Mucosa of gallbladder (tissue), 1 donor: ENCODE measurements around the gene FANCI. TPM values are rescaled to one million over a fixed set of nuclear protein-coding genes. Genes with fewer than 3 reads are reported as not detected.
A peak's percentile ranks its signal among the peaks of the same experiment; 100 is the strongest.

Experiments
- DNase-seq: peaks from one replicate; pipeline ENCODE4 v3.0.0-alpha.2; 2020; ENCODE audit warnings: low spot score
- total RNA-seq: library from RNA; stranded (reverse); gene quantifications from one replicate; pipeline ENCODE4 v1.2.1, GENCODE V29; 2021
- donor health status: DM: no; HTN: no; CAD: no.

The FANCI gene
- 6.2 TPM for total RNA-seq

GRCh38 chr15:89243691-89244573 is at the start of gene FANCI:
TSS of gene FANCI (plus strand) at chr15:89243979. CDS start at chr15:89247648, 3,669 bp downstream.
- DNase-seq = peak; percentile 97

GRCh38 chr15:89194608-89195007 is 49.2 kb upstream of the FANCI start:
- DNase-seq = no peak

DNA sequence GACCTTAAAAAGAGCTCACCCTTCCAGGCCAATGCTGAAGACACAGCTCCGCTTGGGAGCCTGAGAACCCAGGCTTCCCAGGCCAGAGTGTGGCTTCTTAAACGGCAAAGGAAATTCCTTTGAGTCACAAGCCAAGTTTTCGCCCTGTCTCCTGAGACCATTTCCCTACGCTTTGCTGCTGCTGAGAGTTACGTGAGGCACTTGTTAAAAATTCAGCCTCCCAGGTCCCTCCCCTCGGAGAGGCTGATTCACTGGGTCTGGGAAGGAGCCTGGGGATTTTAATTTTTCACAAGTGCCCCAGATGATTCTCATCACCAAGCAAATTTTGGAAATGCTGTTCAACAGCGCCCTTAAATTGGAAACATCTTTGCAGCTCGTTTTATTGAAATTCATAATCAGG is 47.9 kb upstream of the FANCI start:
- DNase-seq = no peak

- no peak for DNase-seq
These were observed 47.5 kb upstream of the FANCI start for GRCh38 chr15:89196241-89196640.

- DNase-seq = no peak
These were observed 46.8 kb upstream of the FANCI start for GRCh38 chr15:89196994-89197393.

- DNase-seq = no peak
These were observed 46.2 kb upstream of the FANCI start for GRCh38 chr15:89197503-89197971.

- DNase-seq = no peak
These were observed 45.6 kb upstream of the FANCI start for GRCh38 chr15:89198196-89198595.

DNA sequence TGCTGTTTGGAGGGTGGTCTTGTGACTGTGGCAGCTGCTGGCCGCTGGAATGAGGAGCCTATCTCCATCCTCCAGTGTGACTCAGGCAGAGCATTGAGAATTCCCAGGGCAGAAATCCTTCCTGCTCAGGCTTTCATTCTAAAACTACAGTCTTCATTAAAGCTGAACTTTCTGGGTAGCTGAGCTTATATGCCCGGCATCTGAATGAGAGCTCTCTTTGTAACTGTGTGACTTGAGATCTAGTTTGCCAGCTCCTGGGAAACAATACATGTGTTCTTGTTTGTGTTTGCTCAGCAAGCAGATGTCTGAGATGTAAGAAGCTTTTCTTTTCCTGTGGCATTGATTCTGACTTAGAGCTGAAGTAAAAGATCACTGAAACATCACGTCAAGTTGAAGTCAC is 44.8 kb upstream of the FANCI start:
- DNase-seq = no peak

DNA sequence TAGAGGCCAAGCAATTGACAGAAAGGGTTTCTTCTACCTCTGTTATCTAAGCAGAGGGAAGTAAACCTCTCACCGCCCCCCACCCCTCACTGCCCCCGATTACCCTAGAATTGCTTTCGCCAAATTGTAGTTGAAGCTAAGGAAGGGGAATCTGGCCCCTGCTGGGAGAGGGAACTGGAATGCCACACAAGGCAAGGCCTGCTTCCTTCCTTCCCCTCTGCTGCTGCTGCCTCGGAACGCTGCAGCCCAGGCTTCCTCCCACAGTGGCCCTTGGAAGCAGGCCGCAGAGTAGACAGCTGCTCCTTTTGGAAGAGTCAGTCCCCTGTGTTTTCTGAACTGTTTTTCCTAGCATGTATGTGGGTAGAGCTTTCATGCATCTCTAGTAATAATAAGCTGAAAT is 44.0 kb upstream of the FANCI start:
- DNase-seq = no peak

- DNase-seq = no peak
These were observed 43.6 kb upstream of the FANCI start for GRCh38 chr15:89200182-89200581.

GRCh38 chr15:89201465-89202005 is 42.2 kb upstream of the FANCI start:
- DNase-seq = no peak

DNA sequence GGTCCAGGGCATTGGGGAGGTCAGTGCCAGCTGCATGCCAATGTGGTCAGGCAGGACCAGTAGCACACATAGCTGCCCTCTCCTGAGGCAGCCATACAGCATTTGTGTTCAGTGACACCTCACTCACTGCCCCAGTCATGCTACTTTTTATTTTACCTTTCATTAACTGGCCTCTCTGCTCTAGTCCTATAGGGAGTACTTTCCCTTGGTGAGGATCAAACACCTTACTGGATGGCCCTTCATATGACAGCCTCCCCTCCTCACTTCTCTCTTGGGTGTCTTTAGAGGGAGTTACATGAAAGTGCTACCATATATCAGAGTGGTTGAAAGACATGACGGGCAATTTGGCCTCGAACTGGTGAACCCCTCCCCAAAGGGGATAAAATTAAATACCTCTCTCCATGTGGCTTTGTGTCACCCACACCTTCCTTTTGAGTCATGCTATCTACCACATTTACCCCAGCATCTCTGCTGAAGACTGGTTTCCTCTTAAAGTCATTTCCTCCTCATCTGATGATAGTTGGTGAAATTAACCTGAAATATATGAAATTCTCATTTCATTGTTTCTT is 40.0 kb upstream of the FANCI start:
- no peak for DNase-seq

DNA sequence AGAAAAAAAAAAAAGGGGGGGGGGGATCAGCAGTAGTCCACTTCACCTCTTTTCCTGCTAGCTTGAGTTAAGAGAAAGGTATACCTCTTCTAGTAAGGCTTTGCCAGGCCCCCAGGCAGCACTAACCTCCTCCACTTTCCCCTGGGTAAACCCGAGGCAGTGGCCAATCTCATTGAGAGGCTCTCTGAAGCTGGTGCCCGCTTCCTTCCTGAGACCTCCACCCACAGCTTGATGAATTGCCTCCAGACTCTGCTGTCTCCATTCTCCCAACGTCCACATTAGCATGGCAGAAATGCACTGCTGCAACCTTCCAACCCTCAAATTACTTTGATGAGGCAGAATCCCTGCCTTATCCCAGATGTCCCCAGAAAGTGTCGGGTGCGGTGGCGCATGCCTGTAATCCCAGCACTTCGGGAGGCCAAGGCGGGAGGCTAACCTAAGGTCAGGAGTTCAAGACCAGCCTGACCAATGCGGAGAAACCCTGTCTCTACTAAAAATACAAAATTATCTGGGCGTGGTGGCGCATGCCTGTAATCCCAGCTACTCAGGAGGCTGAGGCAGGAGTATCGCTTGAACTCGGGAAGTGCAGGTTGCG is 37.7 kb upstream of the FANCI start:
- DNase-seq = no peak

- peak; percentile 63 for DNase-seq
These were observed 36.9 kb upstream of the FANCI start for GRCh38 chr15:89206908-89207331.

GRCh38 chr15:89208256-89208655 is 35.5 kb upstream of the FANCI start:
- DNase-seq = no peak

- DNase-seq = no peak
These were observed 34.7 kb upstream of the FANCI start for GRCh38 chr15:89209057-89209456.

GRCh38 chr15:89211678-89212170 is 32.1 kb upstream of the FANCI start:
- no peak for DNase-seq

DNA sequence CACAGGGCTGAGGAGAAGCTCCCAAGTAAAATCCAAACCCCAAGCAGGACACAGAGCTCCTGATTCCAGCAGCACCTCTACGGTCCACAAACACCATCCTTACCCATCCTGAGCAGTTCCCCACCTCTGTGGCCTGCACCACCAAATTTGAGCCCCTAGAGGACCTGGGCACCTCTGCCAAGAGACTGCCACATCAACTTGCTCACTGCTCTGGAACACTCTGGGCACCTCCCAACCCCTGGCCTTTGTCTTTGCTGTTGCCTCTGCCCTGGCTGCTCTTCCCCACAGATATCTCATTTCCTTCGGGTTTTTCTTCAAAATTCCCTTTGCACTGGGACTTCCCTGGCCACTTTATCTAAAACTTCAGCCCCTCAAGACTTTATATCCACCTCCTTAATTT is 28.2 kb upstream of the FANCI start:
- no peak for DNase-seq

DNA sequence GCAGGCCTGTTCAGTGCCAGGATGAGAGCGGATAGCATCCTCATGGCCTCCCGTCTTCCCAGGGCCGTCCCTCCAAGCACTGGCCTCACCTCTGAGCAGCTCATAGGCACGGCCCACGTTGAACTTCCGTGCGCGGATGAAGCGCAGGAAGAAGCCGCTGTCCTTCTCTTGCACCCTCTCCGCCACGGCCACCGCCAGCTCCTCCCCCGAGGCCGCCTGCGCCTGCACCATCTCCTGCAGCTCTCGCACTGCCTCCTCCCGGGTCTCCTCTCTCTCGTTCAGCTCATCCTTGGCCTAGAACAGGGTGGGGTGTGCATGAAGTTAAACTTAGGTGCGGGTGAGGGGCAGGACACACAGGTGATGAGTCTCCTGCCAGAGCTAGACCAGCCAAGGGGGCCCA is 26.7 kb upstream of the FANCI start:
- DNase-seq = no peak

DNA sequence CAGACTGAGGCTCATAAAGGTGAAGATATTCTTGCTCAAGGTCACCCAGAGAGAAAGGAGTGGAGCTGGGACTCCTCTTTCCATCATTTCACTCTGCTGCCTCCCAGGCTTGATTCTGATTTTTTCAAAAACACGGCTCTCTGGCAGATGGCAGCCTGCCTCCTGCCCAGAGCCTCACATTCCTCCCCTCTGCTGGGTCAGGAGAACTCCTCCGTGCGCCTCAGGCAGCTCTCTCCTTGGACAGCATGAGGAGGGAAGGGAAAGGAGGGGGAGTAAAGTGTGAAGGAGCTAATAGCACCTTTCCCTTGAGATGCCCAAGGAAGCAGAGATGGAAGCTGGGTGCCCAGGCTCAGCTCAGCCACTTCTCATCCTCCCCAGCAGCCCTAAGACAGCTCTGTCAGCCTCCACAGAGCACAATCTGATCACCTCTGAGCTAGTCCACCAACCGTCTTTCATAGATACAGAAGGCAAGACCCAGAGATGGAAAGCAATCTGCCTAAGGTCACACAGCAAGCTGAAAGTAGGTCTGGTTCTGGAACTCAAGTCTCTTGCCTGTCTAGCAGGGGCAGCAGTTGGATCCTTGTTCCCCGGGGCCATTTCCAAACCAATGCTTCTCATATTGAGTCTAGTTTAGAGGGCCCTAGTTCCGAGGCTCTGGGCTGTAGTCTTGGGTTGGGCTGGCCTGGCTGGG is 25.9 kb upstream of the FANCI start:
- no peak for DNase-seq

GRCh38 chr15:89218531-89218930 is 25.2 kb upstream of the FANCI start:
- DNase-seq = no peak

- no peak for DNase-seq
These were observed 22.2 kb upstream of the FANCI start, which contains the start of gene RLBP1 for GRCh38 chr15:89221543-89221942. TSS of gene RLBP1 (minus strand) at chr15:89221579. CDS start at chr15:89218975, 2,604 bp downstream.
